Activated naive CD8-positive, alpha-beta T cell (primary cell): ENCODE data around the gene PPM1E.
"Not testable (repeated sequence)": the region's sequence is repeated elsewhere in the genome, so short reads cannot be mapped to it uniquely, and the experiment has no call there.

ENCODE experiments used
- H3K27ac Mint-ChIP-seq: one replicate; pipeline ENCODE4 v1.8.0; 2021; ENCODE audit warnings: mixed read lengths
- H3K27me3 Mint-ChIP-seq: one replicate; pipeline ENCODE4 v1.8.0; 2021; ENCODE audit warnings: mixed read lengths
- H3K36me3 Mint-ChIP-seq: one replicate; pipeline ENCODE4 v1.8.0; 2021; ENCODE audit warnings: mixed read lengths
- H3K4me1 Mint-ChIP-seq: one replicate; pipeline ENCODE4 v1.8.0; 2021; ENCODE audit warnings: low read depth, mixed read lengths
- H3K4me3 Mint-ChIP-seq: one replicate; pipeline ENCODE4 v1.8.0; 2021; ENCODE audit warnings: mild to moderate bottlenecking, mixed read lengths
- H3K9me3 Mint-ChIP-seq: one replicate; pipeline ENCODE4 v1.8.0; 2021; ENCODE audit warnings: low read depth, mixed read lengths

The PPM1E gene

DNA sequence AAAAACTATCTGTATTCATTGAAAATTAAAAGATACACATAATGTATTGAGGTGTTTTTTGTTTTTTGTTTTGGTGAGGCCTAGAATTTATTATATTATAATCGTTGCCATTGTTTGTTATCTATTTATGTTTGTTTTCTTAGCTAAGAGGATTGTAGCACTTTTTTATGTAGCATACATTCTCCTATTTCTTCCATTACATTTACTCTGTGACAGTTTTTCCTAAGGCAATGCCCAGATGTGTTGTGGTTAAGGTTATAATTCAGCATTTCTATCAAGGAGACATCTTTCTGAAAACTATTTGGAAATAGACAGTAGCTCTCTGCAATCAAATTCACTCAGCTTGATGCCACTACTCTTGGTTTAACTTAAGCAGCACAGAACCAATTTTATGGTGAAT lies 161.6 kb downstream of the PPM1E start:
- H3K27me3 Mint-ChIP-seq: peaks cover 4% of the 10 kb centered on the region
- H3K4me3 Mint-ChIP-seq: no peak overlapping the region
- peaks cover under 1% of the 10 kb centered on the region for H3K36me3 Mint-ChIP-seq
- H3K9me3 Mint-ChIP-seq: peaks cover 1% of the 10 kb centered on the region
- no peak overlapping the region for H3K27ac Mint-ChIP-seq
- peaks cover 7% of the 10 kb centered on the region for H3K4me1 Mint-ChIP-seq

DNA sequence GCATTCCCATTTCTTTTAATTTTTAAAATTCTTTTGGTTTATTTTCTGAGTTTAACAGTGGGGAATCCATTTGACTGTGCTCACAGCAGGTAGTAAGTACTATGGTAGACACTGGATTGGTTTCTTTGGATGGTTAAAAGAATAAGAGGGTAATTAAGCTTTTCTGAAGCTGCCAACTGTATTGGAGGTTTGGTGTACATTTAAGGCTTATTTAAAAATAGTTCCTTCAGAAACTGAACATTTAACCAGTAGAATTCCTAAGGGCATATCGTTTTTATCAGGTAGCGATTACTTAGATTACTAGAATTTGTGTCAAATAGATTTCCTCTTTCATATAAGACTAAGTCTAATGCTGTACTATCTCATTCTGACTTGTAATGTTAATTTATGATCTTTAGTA lies 162.4 kb downstream of the PPM1E start:
- Mint-ChIP-seq H3K9me3 (no peaks in the 10 kb centered on the region), H3K4me3 (no peak overlapping the region), H3K4me1 (peaks cover 7% of the 10 kb centered on the region), H3K36me3 (no peaks in the 10 kb centered on the region), H3K27ac (no peak overlapping the region), H3K27me3 (peaks cover 4% of the 10 kb centered on the region)

DNA sequence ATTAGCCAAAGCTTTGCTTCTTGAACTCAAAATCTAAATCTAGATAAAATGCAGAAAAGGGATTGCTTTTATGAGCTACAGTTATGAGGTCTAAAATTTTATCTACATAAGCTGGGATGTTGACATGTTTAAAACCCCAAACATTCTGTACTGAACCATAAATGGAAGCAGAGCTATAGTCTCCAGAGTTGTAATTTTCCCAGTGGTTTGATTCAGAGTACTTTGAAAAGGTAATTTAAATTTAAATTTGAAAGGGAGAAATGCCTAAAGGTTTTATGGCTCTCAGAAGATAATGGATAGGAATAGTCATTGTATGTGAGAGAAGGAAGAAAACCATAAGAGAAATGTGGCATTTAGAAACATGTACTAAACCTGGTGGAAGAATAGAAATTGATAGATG lies 163.2 kb downstream of the PPM1E start:
- Mint-ChIP-seq H3K27me3 (peaks cover 4% of the 10 kb centered on the region), H3K9me3 (no peaks in the 10 kb centered on the region), H3K36me3 (no peaks in the 10 kb centered on the region), H3K4me1 (peaks cover 7% of the 10 kb centered on the region), H3K4me3 (no peak overlapping the region), H3K27ac (no peak overlapping the region)

DNA sequence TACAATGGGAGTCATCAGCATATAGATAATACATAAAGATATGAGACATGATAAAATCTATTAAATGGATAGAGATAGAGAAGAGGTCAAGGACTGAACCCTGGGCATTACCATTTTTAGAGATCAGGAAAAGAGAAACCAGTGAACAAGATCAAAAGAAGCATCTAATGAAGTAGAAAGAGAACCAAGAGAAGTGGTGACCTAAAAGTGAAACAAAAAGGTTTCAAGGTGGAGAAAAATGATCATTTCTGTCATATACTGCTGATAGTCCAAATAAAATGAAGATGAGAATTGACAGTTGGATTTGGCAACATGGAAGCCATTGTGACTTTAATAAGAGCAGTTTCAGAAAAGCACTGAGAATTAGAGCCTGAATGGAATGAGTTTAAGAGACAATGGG lies 165.1 kb downstream of the PPM1E start:
- peaks cover 7% of the 10 kb centered on the region for H3K4me1 Mint-ChIP-seq
- H3K27ac Mint-ChIP-seq: no peak overlapping the region
- no peak overlapping the region for H3K4me3 Mint-ChIP-seq
- peaks cover 4% of the 10 kb centered on the region for H3K27me3 Mint-ChIP-seq
- no peaks in the 10 kb centered on the region for H3K9me3 Mint-ChIP-seq
- H3K36me3 Mint-ChIP-seq: no peaks in the 10 kb centered on the region

DNA sequence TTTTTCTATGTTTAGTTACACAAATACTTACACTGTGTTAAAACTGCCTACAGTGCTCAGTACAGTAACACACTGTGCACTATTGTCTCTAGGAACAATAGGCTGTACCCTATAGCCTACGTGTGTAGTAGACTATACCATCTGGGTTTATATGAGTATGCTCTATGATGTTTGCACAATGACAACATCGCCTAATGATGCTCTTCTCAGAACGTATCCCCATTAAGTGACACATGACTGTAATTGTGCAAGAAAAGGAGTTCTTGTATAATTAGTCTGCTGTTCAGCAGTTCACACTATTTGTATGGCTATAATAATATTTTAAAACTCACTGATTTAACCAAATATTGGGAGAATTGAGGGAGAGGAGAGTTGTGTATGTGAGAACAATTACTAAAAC lies 177.3 kb downstream of the PPM1E start:
- Mint-ChIP-seq H3K9me3 (no peaks in the 10 kb centered on the region), H3K27me3 (peaks cover 2% of the 10 kb centered on the region), H3K4me3 (no peak overlapping the region), H3K4me1 (no peaks in the 10 kb centered on the region), H3K36me3 (no peaks in the 10 kb centered on the region), H3K27ac (no peak overlapping the region)

DNA sequence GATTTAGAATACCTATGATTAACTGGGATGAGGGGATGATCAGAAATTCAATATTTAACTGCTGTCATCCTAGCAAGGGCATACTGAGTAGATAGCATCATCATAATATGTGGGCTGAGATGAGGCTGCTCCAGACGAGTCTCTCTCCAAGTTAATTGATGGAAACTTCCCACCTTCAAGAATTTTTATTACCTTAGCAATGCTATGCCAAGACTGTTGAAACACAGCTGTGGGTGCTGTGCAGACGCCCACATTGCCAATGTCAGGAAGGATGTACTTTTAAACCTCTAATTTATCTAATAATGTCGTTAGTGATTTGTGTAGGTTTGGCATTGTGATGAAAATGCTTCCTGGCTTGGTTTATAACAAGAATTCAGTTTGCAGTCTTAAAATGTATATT lies 180.6 kb downstream of the PPM1E start:
- Mint-ChIP-seq H3K27me3 (no peaks in the 10 kb centered on the region), H3K36me3 (no peaks in the 10 kb centered on the region), H3K4me3 (no peak overlapping the region), H3K9me3 (no peaks in the 10 kb centered on the region), H3K27ac (no peak overlapping the region), H3K4me1 (no peaks in the 10 kb centered on the region)

DNA sequence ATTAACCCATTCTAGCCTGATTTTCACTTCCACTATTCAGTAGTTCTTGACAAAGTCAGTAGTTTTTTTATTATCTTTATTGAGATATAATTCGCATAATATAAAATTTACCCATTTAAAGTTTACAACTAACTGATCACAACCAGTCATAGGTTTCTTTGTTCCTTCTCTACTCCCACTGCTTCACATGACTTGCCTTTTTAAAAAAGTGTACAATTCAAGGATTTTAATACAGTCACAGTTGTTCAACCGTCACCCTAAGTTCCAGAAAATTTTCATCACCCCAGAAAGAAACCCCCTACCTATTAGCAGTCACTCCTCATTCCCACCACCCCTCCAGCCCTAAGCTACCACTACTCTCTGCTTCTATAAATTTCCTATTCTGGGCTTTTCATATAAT lies 188.5 kb downstream of the PPM1E start:
- H3K9me3 Mint-ChIP-seq: peaks cover 4% of the 10 kb centered on the region
- no peak overlapping the region for H3K27ac Mint-ChIP-seq
- H3K36me3 Mint-ChIP-seq: peaks cover 8% of the 10 kb centered on the region
- H3K4me1 Mint-ChIP-seq: no peaks in the 10 kb centered on the region
- peaks cover 11% of the 10 kb centered on the region for H3K27me3 Mint-ChIP-seq
- H3K4me3 Mint-ChIP-seq: no peak overlapping the region

DNA sequence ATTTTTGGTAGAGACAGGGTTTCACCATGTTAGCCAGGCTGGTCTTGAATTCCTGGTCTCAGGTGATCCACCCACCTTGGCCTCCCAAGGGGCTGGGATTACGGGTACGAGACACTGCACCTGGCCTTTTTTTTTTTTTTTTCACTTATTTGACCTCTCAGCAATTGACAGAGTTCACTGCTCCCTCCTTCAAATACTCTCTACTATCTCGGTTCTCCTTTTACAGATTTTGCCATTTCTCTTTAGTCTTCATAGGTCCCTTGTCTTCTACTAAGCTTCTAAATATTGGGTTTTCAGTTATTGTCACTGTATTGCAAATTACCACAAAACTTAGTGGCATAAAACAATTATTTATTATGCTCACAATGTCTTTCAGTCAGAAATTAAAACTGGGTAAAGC lies 191.8 kb downstream of the PPM1E start:
- Mint-ChIP-seq H3K4me3 (no peak overlapping the region), H3K36me3 (peaks cover 20% of the 10 kb centered on the region), H3K27me3 (peaks cover 15% of the 10 kb centered on the region), H3K9me3 (peaks cover 16% of the 10 kb centered on the region), H3K4me1 (no peaks in the 10 kb centered on the region), H3K27ac (no peak overlapping the region)

DNA sequence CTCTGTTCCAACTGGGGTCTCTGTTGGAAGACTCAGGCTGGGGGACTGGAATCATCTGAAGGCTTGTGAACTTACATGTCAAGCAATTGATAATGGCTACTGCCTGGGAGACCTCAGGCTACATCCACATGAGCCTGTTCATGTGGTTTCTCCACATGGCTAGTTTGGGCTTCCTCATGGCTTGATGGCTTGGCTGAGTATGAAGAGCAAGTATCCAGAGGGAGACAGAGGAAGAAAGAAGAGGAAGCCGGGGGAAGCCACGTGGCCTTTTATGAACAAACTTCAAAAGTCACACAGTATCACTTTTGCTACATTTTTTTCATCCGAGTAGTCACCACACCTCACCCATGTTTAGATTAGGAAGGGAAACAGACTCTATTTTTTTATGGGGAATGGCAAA lies 192.2 kb downstream of the PPM1E start:
- peaks cover 20% of the 10 kb centered on the region for H3K36me3 Mint-ChIP-seq
- no peak overlapping the region for H3K4me3 Mint-ChIP-seq
- H3K4me1 Mint-ChIP-seq: no peaks in the 10 kb centered on the region
- no peak overlapping the region for H3K27ac Mint-ChIP-seq
- peaks cover 16% of the 10 kb centered on the region for H3K9me3 Mint-ChIP-seq
- peaks cover 15% of the 10 kb centered on the region for H3K27me3 Mint-ChIP-seq

DNA sequence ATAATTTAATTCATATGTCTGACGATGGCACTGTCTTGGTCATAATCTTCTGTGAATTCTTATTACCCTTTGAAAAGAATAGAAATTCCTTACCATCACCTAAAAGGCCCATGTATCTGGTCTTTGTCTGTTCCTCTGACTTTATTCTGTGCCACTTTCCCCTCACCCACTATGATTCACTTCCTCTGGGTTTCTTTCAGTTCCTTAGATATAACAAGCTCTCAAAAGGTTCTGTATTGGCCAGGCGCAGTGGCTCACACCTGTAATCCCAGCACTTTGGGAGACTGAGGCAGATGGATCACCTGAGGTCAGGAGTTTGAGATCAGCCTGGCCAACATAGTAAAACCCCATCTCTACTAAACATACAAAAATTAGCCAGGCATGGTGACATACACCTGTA lies 198.7 kb downstream of the PPM1E start:
- H3K27me3 Mint-ChIP-seq, H3K4me3 Mint-ChIP-seq, H3K4me1 Mint-ChIP-seq, H3K27ac Mint-ChIP-seq, H3K9me3 Mint-ChIP-seq: not testable (repeated sequence)
- H3K36me3 Mint-ChIP-seq: peaks cover 14% of the 10 kb centered on the region

DNA sequence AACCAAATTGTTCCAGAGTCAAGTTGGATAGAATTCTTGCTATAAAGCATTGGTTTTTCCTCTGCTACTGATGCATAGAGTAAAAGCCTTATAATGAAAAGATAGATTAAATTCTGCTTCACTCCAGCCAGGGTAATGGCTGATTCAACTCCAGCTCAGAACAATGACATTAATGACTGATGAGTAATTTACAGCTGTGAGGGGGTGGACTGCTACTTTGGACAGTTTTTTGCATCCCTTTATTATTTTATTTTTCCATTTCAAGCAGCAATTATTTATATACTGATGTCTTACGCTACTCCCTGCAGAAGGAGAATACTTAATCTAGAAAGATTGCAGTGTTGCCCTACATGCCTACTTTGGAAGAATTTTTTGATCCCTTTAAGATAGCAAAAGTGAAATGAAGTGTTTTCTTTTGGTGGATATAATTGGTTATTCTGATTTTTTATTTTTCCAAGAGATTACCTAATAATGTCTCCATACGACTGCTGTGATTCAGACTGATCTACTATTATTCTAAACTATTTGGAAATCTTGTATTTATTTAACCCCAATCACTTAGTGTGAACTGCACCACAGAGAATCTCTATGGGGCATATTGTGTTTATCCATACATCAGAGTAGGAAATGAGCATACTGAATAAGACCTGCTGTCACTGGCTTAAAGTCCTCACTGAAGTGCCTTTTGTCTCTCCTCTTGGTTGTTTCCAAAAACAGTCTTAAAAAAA lies 201.5 kb downstream of the PPM1E start:
- H3K4me1 Mint-ChIP-seq: no peaks in the 10 kb centered on the region
- H3K36me3 Mint-ChIP-seq: peaks cover 3% of the 10 kb centered on the region
- H3K27ac Mint-ChIP-seq: no peak overlapping the region
- peaks cover 4% of the 10 kb centered on the region for H3K27me3 Mint-ChIP-seq
- no peaks in the 10 kb centered on the region for H3K9me3 Mint-ChIP-seq
- no peak overlapping the region for H3K4me3 Mint-ChIP-seq

DNA sequence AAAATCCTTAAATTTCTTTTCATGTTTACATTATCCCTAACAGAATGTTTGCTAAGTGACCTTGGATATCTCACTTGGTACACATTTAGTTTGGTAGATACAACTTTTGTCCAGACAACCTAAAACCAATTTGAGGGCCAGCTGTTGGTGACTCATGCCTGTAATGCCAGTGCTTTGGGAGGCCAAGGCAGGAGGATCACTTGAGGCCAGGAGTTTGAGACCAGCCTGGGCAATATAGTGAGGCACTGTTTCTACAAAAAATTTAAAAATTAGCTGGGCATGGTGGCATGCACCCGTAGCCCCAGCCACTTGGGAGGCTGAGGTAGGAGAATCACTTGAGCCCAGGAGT lies 202.0 kb downstream of the PPM1E start:
- not testable (repeated sequence) for H3K27me3 Mint-ChIP-seq, H3K4me1 Mint-ChIP-seq, H3K27ac Mint-ChIP-seq, H3K36me3 Mint-ChIP-seq, H3K4me3 Mint-ChIP-seq, H3K9me3 Mint-ChIP-seq

DNA sequence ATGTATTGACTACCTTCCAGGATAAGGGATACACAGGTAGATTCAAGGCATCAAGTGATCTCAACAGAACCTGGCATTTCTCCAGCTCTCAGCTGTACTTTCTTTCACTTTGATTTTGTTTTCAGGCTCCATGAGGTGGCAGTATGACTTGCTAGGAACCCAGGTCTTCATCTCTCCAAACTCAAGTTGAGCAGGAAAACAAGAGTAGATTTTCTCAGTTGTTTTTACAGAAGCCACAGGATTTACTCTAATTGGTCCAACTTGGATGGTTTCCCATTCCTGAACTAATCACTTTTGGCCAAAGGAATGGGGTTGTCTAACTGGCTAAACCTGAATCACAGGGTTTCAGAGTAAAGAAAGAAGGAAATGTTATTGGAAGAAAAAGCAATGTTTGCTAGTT lies 204.4 kb downstream of the PPM1E start:
- H3K27me3 Mint-ChIP-seq: peaks cover 3% of the 10 kb centered on the region
- H3K27ac Mint-ChIP-seq: no peak overlapping the region
- no peaks in the 10 kb centered on the region for H3K4me1 Mint-ChIP-seq
- no peaks in the 10 kb centered on the region for H3K36me3 Mint-ChIP-seq
- H3K4me3 Mint-ChIP-seq: no peak overlapping the region
- H3K9me3 Mint-ChIP-seq: no peaks in the 10 kb centered on the region

DNA sequence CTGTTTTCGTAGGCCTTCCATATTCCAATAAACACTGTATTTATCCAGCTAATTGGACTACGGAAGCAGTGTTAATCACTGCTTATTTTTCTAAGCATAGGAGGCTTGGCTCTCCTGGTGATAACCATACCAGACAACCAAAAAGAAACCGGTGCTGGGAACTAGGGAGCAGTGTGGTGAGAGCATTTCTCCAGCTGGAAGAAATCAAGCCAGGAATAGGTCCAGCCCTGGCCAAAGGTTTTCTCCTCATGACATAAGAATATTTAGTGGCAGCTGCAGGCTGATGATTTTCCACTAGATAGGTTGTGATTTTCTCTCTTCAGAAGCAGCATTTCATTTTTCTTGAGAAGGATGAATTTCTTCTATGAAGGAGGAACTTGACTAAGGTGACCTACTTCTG lies 209.6 kb downstream of the PPM1E start:
- no peak overlapping the region for H3K4me3 Mint-ChIP-seq
- H3K4me1 Mint-ChIP-seq: peaks cover 8% of the 10 kb centered on the region
- no peaks in the 10 kb centered on the region for H3K9me3 Mint-ChIP-seq
- H3K36me3 Mint-ChIP-seq: no peaks in the 10 kb centered on the region
- no peak overlapping the region for H3K27ac Mint-ChIP-seq
- H3K27me3 Mint-ChIP-seq: no peaks in the 10 kb centered on the region

DNA sequence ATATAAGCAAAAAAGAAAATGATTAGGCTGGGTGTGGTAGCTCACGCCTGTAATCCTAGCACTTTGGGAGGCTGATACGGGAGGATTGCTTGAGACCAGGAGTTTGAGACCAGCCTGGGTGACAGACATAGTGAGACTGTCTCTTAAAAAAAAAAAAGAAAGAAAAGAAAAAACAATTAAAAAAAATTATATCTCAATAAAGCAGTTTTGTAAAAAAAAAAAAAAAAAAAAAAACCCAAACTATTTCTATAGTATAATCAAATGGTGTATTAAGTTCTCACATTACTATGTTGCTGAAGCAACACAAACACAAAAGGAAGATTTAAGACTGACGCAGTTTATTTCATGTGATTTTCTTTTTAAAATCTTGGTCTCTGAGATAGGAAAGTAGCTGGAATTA lies 210.6 kb downstream of the PPM1E start:
- Mint-ChIP-seq H3K4me3 (no peak overlapping the region), H3K9me3 (no peaks in the 10 kb centered on the region), H3K27ac (no peak overlapping the region), H3K27me3 (no peaks in the 10 kb centered on the region), H3K36me3 (no peaks in the 10 kb centered on the region), H3K4me1 (peaks cover 8% of the 10 kb centered on the region)

DNA sequence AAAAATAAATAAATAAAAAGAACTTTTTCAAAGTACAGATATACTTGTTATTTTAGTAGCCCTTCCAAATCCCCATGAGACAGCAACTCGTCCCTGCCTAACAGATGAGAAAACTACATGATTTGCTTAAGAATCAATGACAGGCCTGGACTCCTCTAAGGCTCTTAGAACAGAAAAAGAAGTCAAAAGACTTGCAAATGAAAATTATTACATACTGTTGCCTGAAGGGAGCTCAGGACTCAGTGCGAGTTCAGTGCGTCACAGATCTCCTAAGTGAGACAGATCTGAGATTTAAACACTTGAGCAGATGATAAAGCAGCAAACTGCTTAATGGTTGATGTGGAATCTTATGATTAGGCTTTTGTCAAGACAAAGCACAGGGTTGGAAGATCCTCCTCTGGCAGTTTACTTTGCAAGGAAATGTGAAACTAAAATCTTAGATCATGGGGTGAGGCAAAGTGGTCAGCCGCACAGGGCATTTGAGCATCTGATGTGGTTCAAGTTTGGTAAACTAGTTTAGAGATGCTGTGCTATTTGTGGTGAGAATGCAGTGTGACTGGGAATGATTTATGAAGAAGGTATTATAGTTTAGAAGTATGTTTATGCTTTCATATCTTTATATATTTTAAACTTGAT lies 212.9 kb downstream of the PPM1E start:
- Mint-ChIP-seq H3K4me1 (peaks cover 8% of the 10 kb centered on the region), H3K9me3 (no peaks in the 10 kb centered on the region), H3K36me3 (no peaks in the 10 kb centered on the region), H3K27ac (no peak overlapping the region), H3K27me3 (no peaks in the 10 kb centered on the region), H3K4me3 (no peak overlapping the region)
